OCI-LY7 (cell line): ENCODE results near the gene IGF2. TPM values are rescaled to one million over a fixed set of nuclear protein-coding genes. Genes with fewer than 3 reads are reported as not detected.

Experiments used
- BruUV-seq: library from RNA; stranded (reverse); fragments of 400-500 nt; replicated peaks from 2 replicates; lab custom pipeline; 2021; lab: Mats Ljungman, UMichigan
- CTCF ChIA-PET: fragments of 300-600 bp; sonication (Branson Sonifier 250); formaldehyde crosslinking; loops from one replicate; lab custom pipeline; 2022; ENCODE audit warnings: antibody characterized with exemption; ENCODE audit not compliant: unreplicated experiment; lab: Charles Lee
- POLR2A ChIA-PET: fragments of 300-600 bp; sonication (Branson Sonifier 250); formaldehyde crosslinking; loops from one replicate; lab custom pipeline; 2022; ENCODE audit warnings: antibody characterized with exemption; lab: Charles Lee
- DNase-seq: peaks from one replicate; pipeline ENCODE4 v3.0.0-alpha.2; 2015; ENCODE audit warnings: low spot score
- H2AFZ ChIP-seq: fragments of 200-600 bp; sonication (generic), shearing (Covaris generic); 2 replicates; pipeline ENCODE4 v1.6.1; 2014; ENCODE audit warnings: mild to moderate bottlenecking, antibody characterized with exemption, low read length, moderate library complexity
- H3K27ac ChIP-seq: fragments of 200-600 bp; sonication (generic); 2 replicates; pipeline ENCODE4 v1.5.1; 2014; ENCODE audit warnings: mixed run types, low read depth, mild to moderate bottlenecking, moderate library complexity, low read length, inconsistent platforms; ENCODE audit not compliant: poor library complexity, severe bottlenecking
- H3K36me3 ChIP-seq: fragments of 200-600 bp; sonication (generic); 2 replicates; pipeline ENCODE4 v1.6.1; 2014; ENCODE audit warnings: mild to moderate bottlenecking, antibody characterized with exemption, low read length, moderate library complexity, mixed read lengths; ENCODE audit not compliant: insufficient read depth
- H3K4me1 ChIP-seq: fragments of 200-600 bp; sonication (generic); 2 replicates; pipeline ENCODE4 v1.5.1; 2014; ENCODE audit warnings: mild to moderate bottlenecking, low read length; ENCODE audit not compliant: insufficient read depth, poor library complexity, severe bottlenecking
- H3K4me2 ChIP-seq: fragments of 200-600 bp; sonication (generic); 2 replicates; pipeline ENCODE4 v1.6.1; 2014; ENCODE audit warnings: mild to moderate bottlenecking, low read length
- H3K4me3 ChIP-seq: fragments of 200-600 bp; sonication (generic); 2 replicates; pipeline ENCODE4 v1.5.1; 2014; ENCODE audit warnings: mild to moderate bottlenecking, low read depth, low read length; ENCODE audit not compliant: poor library complexity, severe bottlenecking
- H3K79me2 ChIP-seq: fragments of 200-600 bp; sonication (generic); 2 replicates; pipeline ENCODE4 v1.6.1; 2016; ENCODE audit warnings: low read depth, mild to moderate bottlenecking, low read length, moderate library complexity, mixed read lengths; ENCODE audit not compliant: insufficient read depth
- H3K9me2 ChIP-seq: fragments of 200-600 bp; sonication (generic); 2 replicates; pipeline ENCODE4 v1.6.1; 2016; ENCODE audit warnings: mild to moderate bottlenecking, low read length, mixed read lengths; ENCODE audit not compliant: insufficient read depth
- H3K9me3 ChIP-seq: fragments of 200-600 bp; sonication (generic); 2 replicates; pipeline ENCODE4 v1.6.1; 2014; ENCODE audit warnings: mild to moderate bottlenecking, mixed run types, low read length, mixed read lengths
- H4K20me1 ChIP-seq: fragments of 200-600 bp; sonication (generic); 2 replicates; pipeline ENCODE4 v1.6.1; 2014; ENCODE audit warnings: mild to moderate bottlenecking, antibody characterized with exemption, low read length, moderate library complexity, mixed read lengths; ENCODE audit not compliant: insufficient read depth
- EZH2phosphoT487 ChIP-seq: fragments of 200-600 bp; sonication (generic); IDR thresholded peaks from 2 replicates; pipeline ENCODE4 v1.6.1; 2018; ENCODE audit warnings: low read depth, borderline replicate concordance, mild to moderate bottlenecking, mixed run types, antibody characterized with exemption, low read length, moderate library complexity, mixed read lengths
- intact Hi-C: fragments of 100-400 bp; cut with micrococcal nuclease; formaldehyde crosslinking; loops from one replicate; pipeline ENCODE4 v1.10.0; 2022; ENCODE audit not compliant: unreplicated experiment
- total RNA-seq, 2 experiments: library from RNA; depleted of rRNA in 1 of 2; stranded (reverse); fragments of >200 nt in 1 of 2; shearing (Covaris generic) in 1 of 2; gene quantifications; 2 replicates each; pipeline ENCODE4 v1.2.3, GENCODE V29; 2014 to 2022
- TF ChIP-seq, protein P1 (sequence below): fragments of 200-600 bp; sonication (generic); conservative IDR thresholded peaks from 2 replicates; pipeline ENCODE4 v1.5.1; 2014; ENCODE audit warnings: mild to moderate bottlenecking, antibody characterized with exemption, low read length, moderate library complexity, mixed read lengths

IGF2 gene
- total RNA-seq, 2 experiments from 2014 or later: not detected

DNA sequence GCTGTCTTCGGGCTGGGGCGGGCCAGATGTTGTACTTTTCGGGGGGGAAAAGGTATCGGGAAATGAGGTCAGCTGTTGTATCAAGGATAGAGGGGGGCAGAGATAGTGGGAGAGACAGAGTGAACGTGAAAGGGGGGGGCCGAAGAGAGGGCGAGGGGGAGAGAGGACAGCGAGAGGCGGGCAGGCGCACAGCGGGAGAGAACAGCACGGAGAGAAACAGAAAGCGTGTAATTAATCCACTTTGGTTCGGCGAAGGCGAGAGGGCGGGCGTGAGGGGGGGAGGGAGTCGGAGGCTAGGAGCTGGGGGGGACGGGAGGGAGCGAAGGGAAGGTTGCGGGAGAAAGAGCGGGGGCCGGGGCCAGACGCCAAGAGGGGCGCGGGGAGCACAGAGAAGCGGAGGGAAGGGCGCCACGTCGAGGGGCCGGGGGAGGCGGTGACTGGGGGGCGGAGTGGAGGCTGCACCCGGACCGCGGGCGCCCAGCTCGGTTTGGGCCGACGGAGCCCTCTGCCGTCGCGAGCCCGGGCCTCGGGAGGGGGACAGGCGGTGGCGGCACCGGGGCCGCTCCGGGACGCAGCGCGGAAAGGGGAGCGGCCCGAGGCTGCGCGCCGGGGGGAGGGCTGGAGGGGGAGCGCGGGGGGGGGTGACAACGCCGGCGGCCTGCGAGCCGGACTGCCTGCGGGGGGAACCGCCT, 612 bp downstream of the IGF2 start:
- H3K4me1 ChIP-seq: no peaks in the 10 kb centered on the region
- intact Hi-C loops: no loop called here
- no peaks in the 10 kb centered on the region for H4K20me1 ChIP-seq
- POLR2A ChIA-PET: no interaction called here
- H3K4me3 ChIP-seq: no peak overlapping the region
- H3K9me3 ChIP-seq: no peaks in the 10 kb centered on the region
- DNase-seq: no peak
- H3K4me2 ChIP-seq: no peak overlapping the region
- H3K36me3 ChIP-seq: no peaks in the 10 kb centered on the region
- H2AFZ ChIP-seq: no peak overlapping the region
- no peaks in the 10 kb centered on the region for H3K9me2 ChIP-seq
- no TSS peak for BruUV-seq
- TF ChIP-seq EZH2phosphoT487: no peak
- TF ChIP-seq, protein P1, sequence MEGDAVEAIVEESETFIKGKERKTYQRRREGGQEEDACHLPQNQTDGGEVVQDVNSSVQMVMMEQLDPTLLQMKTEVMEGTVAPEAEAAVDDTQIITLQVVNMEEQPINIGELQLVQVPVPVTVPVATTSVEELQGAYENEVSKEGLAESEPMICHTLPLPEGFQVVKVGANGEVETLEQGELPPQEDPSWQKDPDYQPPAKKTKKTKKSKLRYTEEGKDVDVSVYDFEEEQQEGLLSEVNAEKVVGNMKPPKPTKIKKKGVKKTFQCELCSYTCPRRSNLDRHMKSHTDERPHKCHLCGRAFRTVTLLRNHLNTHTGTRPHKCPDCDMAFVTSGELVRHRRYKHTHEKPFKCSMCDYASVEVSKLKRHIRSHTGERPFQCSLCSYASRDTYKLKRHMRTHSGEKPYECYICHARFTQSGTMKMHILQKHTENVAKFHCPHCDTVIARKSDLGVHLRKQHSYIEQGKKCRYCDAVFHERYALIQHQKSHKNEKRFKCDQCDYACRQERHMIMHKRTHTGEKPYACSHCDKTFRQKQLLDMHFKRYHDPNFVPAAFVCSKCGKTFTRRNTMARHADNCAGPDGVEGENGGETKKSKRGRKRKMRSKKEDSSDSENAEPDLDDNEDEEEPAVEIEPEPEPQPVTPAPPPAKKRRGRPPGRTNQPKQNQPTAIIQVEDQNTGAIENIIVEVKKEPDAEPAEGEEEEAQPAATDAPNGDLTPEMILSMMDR: no peak
- H3K27ac ChIP-seq: no peak overlapping the region
- CTCF ChIA-PET: no interaction called here
- no peaks in the 10 kb centered on the region for H3K79me2 ChIP-seq

DNA sequence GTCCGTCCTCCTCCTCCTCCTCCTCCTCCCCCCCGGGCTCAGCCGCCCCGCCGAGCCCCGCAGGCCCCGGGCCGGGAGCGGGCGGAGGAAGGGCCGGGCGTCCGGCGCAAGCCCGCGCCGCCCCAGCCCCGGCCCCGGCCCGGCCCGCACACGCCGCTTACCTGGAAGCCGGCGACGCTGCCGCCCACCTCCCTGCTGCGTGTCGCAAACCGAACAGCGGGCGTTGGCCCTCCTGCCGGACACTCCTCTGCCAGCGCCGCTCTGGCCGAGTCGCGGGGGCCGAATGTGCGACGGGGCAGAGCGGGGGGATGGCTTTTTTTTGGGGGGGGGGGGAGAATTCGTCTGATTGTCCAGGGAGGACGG, 1.1 kb downstream of the IGF2 start:
- no TSS peak for BruUV-seq
- no peaks in the 10 kb centered on the region for H3K79me2 ChIP-seq
- no peaks in the 10 kb centered on the region for H3K9me2 ChIP-seq
- POLR2A ChIA-PET: no interaction called here
- intact Hi-C loops: no loop called here
- H3K4me2 ChIP-seq: no peak overlapping the region
- no peaks in the 10 kb centered on the region for H3K9me3 ChIP-seq
- no peak for DNase-seq
- no peaks in the 10 kb centered on the region for H3K36me3 ChIP-seq
- no peaks in the 10 kb centered on the region for H4K20me1 ChIP-seq
- H3K4me3 ChIP-seq: no peak overlapping the region
- H2AFZ ChIP-seq: no peak overlapping the region
- H3K4me1 ChIP-seq: no peaks in the 10 kb centered on the region
- no peak overlapping the region for H3K27ac ChIP-seq
- TF ChIP-seq EZH2phosphoT487: no peak
- TF ChIP-seq, protein P1: no peak
- CTCF ChIA-PET: no interaction called here

GRCh38 chr11:2137202-2138067, 1.8 kb downstream of the IGF2 start:
- intact Hi-C loops: no loop called here
- no peaks in the 10 kb centered on the region for H4K20me1 ChIP-seq
- H3K79me2 ChIP-seq: no peaks in the 10 kb centered on the region
- BruUV-seq: no TSS peak
- H2AFZ ChIP-seq: no peak overlapping the region
- TF ChIP-seq, protein P1: no peak
- no peak for TF ChIP-seq EZH2phosphoT487
- POLR2A ChIA-PET: no interaction called here
- no peaks in the 10 kb centered on the region for H3K4me1 ChIP-seq
- no peaks in the 10 kb centered on the region for H3K36me3 ChIP-seq
- H3K9me3 ChIP-seq: no peaks in the 10 kb centered on the region
- H3K4me2 ChIP-seq: no peak overlapping the region
- CTCF ChIA-PET: no interaction called here
- no peak overlapping the region for H3K4me3 ChIP-seq
- no peaks in the 10 kb centered on the region for H3K9me2 ChIP-seq
- no peak overlapping the region for H3K27ac ChIP-seq
- no peak for DNase-seq
